PC-3 (cell line): ENCODE results near the gene TAOK1.

Experiments used
- CTCF ChIP-seq: fragments of 300-600 bp; sonication (generic); conservative IDR thresholded peaks from 2 replicates; pipeline ENCODE4 v1.5.1; 2017; ENCODE audit warnings: antibody characterized with exemption, low read depth, mild to moderate bottlenecking, low read length
- EZH2 ChIP-seq: fragments of 300-600 bp; sonication (generic); IDR thresholded peaks from one replicate; pipeline ENCODE4 v1.6.1; 2017; ENCODE audit warnings: antibody characterized with exemption, mild to moderate bottlenecking, low read length; ENCODE audit not compliant: unreplicated experiment
- EZH2phosphoT487 ChIP-seq: fragments of 300-600 bp; sonication (generic); IDR thresholded peaks from 2 replicates; pipeline ENCODE4 v1.6.1; 2018; ENCODE audit warnings: mild to moderate bottlenecking, antibody characterized with exemption, low read length, borderline replicate concordance

GRCh38 chr17:29594519-29595090 is 204.4 kb downstream of the TAOK1 start:
- TF ChIP-seq CTCF (no peak), EZH2 (no peak), EZH2phosphoT487 (no peak)
